Epithelial cell of esophagus (primary cell): Measurements from ENCODE around the gene SHB.
A peak's percentile ranks its signal among the peaks of the same experiment; 100 is the strongest.

Source experiments
- DNase-seq: peaks from one replicate; pipeline ENCODE4 v3.0.0; 2010; ENCODE audit warnings: low read depth
- H3K4me3 ChIP-seq: 2 replicates; pipeline ENCODE4 v1.5.1; 2011; ENCODE audit warnings: mild to moderate bottlenecking, low read length, control low read depth
- TF ChIP-seq, protein P1 (sequence below): IDR thresholded peaks from 2 replicates; pipeline ENCODE4 v1.5.1; 2011; ENCODE audit warnings: low read depth, mild to moderate bottlenecking, low read length, control low read depth, inconsistent platforms; ENCODE audit not compliant: insufficient read depth; ENCODE audit errors: missing control alignments

The SHB gene

DNA sequence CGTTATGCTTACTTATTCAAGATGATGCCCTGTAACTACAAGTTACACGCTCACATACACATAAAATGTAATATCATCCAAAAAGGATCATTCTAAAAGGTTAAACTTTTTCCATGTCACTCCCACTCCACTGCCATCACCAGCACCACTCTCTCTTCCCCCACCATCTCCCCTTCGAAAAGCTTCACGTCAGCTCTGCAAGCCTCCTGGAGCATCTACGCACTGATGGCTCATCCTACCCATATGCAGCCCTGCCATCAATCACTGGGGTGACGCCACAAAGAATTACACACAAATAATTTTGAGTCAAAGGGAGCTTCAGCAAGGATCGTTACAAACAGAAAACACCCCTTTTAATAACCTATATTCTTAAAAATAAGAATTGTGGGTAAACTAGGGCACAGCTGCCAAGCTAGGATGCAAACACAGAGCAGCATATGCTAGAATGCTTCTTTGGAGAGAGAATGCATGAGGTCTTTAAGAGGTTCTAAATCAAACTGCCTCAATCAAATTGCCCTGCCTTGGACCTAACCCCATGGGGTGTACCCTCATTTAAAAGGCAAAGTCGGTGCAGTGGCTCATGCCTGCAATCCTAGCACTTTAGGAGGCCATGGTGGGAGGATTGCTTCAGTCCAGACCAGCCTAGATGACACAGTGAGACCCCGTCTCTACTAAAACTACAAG lies 56.1 kb downstream of the SHB start:
- DNase-seq = no peak
- TF ChIP-seq, protein P1, sequence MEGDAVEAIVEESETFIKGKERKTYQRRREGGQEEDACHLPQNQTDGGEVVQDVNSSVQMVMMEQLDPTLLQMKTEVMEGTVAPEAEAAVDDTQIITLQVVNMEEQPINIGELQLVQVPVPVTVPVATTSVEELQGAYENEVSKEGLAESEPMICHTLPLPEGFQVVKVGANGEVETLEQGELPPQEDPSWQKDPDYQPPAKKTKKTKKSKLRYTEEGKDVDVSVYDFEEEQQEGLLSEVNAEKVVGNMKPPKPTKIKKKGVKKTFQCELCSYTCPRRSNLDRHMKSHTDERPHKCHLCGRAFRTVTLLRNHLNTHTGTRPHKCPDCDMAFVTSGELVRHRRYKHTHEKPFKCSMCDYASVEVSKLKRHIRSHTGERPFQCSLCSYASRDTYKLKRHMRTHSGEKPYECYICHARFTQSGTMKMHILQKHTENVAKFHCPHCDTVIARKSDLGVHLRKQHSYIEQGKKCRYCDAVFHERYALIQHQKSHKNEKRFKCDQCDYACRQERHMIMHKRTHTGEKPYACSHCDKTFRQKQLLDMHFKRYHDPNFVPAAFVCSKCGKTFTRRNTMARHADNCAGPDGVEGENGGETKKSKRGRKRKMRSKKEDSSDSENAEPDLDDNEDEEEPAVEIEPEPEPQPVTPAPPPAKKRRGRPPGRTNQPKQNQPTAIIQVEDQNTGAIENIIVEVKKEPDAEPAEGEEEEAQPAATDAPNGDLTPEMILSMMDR = no peak

DNA sequence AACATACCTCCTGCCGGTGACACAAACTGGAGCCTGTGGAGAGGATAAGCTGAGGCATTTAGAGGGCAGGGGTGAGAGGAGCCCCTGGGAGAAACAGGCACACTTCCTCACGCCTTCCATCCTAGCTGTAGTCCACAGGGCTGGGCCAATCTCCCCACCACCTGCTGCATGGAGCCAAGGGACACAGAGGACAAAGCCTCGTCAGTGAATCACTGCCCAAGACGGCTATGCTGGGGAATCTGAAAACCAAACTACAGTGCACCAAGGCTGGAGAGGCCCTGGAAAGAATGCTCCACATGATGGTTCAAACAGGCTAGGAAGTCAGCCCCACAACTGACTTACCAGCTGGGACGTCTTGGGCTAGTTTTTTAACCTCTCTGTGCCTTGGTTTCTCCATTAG lies 57.0 kb downstream of the SHB start:
- DNase-seq = no peak
- TF ChIP-seq, protein P1 = no peak
- no peak overlapping the region for H3K4me3 ChIP-seq

More for the DNA sequence above, 56.1 kb downstream of the SHB start:
- H3K4me3 ChIP-seq = no peak overlapping the region

DNA sequence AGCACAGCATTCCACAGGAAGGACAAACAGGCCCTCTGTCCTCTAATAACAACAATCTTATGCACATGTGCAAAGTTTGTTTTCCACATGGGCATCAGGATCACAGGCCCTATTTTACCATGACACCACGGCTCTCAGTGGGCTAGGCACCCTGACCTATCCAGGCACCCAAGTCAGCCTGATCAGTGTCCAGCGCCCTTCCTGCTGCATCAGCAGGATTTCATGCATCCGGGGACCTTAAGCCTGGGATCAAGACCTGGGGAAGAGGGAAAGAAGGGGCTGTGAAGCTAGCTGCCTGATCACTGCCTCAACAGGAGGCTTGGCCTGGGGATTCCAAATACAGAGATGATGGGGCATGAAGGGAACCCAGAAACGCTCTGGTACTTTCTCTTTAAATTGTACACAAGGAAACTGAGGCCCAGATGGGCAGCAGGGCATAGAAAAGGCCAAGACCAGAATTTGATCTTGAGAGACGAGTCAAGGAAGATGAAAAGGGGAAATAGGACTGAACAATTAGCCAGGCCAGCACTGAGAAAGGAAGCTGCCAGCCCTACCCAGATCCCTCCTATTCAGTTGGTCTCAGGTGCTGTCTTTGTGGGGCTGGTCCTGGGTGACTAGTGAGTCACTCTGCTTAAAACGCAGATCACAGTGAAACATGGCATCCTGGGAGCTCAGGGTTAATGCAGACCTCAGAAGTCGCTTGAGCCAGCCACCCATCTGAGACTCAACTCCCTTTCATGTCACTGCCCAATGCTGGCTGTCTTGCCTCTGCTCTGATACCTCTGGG lies 57.9 kb downstream of the SHB start:
- no peak overlapping the region for H3K4me3 ChIP-seq
- TF ChIP-seq, protein P1 = no peak
- no peak for DNase-seq

DNA sequence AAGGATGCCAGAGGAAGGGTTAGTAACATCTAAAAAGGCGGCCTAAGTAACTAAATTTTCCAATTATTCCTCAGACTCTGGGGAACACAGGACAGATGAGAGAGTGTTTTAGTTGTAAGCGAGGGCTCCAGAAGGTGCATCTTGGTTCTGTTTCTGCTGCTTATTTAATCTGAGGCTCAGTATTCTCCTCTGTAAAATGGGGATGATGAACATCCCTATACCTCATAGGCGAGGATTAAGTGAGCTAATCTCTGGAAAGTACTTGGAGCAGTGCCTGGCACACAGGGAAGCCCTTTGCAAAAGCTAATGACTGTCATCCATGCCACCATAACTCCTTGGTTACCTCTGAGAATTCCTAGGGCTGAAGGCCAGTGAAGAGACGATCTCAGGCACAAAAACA lies 59.0 kb downstream of the SHB start:
- H3K4me3 ChIP-seq = no peak overlapping the region
- TF ChIP-seq, protein P1 = no peak
- no peak for DNase-seq

DNA sequence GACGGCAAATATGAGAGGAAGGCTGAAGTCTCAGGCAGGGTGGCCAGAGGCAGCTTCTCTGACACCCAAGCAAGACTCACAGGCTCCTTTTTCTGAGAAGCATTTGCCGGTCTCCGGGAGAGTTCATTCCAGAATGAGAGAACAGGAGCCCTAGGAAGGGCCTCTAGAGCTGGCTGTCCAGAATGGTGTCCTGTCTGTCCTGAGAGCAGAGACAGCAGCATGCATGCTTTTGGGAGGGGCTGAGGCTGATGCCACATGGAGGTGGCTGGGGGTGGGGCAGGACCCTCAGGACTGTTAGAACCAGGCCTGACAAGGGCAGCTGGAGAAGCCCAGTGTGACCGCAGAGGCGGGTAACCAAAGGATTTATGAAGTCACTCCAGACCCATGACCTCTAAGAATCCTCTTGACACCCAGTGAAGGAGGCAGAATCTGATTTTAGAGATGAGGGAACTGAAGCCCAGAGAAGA lies 60.0 kb downstream of the SHB start:
- DNase-seq = no peak
- TF ChIP-seq, protein P1 = no peak

DNA sequence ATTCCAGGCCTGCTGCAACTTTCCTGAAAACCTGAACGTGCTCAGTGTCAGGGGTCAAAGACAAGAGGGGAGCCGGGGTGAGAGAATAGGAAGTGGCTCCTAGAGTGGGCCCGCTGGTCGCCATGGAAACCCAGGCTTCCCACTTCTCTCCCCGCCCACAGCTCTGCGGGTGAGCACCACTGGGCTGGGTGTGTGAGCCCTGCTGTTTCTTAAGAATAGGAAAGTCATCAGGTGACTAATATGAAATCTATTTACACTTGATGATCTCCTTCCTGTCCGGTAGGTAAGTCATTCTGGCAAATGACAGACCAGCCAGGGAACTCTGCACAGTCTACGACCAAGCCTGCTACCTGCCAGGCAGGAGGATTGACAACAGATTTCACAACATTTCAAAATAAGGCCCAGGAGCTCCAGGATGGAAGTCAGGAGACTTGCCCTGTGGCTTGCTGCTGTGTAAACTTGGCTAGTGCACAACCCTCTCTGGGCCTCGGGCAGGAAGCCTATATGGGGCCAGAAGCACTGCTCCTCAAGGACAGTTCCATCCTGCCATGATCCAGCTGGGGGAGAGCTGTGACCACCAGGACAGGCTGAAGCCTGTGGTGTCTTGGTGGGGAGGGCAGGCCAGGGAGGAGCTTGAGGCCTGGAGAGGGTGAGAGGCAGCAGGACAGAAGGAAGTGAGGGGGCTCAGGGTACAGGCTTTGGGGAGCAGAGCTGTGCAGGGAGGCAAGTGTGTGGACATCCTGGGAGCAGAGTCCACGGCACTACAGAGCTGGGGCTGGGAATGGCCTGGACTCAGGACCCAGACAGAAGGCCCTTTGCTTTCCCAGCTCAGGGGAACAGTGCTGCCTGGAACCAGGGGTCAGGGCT lies 60.6 kb downstream of the SHB start:
- TF ChIP-seq, protein P1 = no peak
- peak; percentile 97 for DNase-seq
- H3K4me3 ChIP-seq = no peak overlapping the region

More for the DNA sequence above, 60.0 kb downstream of the SHB start:
- H3K4me3 ChIP-seq = no peak overlapping the region
